RWPE2 (cell line): ENCODE results near the gene WDR27.

Experiments used
- ATAC-seq: fragments of 200-7000 bp; cut with Tn5 transposase; 3 replicates; pipeline ENCODE4 v1.9.1; 2021; ENCODE audit warnings: low read depth
- DNase-seq: peaks from one replicate; pipeline ENCODE4 v3.0.0-alpha.2; 2020; ENCODE audit warnings: low spot score
- H3K27ac ChIP-seq: fragments of 450-650 bp; 2 replicates; pipeline ENCODE4 v1.5.1; 2017; ENCODE audit warnings: mild to moderate bottlenecking; ENCODE audit not compliant: poor library complexity, severe bottlenecking
- H3K27me3 ChIP-seq: fragments of 250-450 bp; sonication (Bioruptor Pico); 2 replicates; pipeline ENCODE4 v1.5.1; 2021; ENCODE audit warnings: mild to moderate bottlenecking, moderate library complexity; ENCODE audit not compliant: insufficient read depth, poor library complexity, severe bottlenecking
- H3K36me3 ChIP-seq: fragments of 250-450 bp; sonication (Bioruptor Pico); 2 replicates; pipeline ENCODE4 v1.5.1; 2020; ENCODE audit warnings: low read depth, mild to moderate bottlenecking, moderate library complexity
- H3K4me1 ChIP-seq: fragments of 250-450 bp; sonication (Bioruptor Pico); 2 replicates; pipeline ENCODE4 v1.5.1; 2021; ENCODE audit warnings: mild to moderate bottlenecking, moderate library complexity; ENCODE audit not compliant: insufficient read depth, poor library complexity, severe bottlenecking
- H3K4me3 ChIP-seq: fragments of 250-450 bp; sonication (Bioruptor Pico); 2 replicates; pipeline ENCODE4 v1.5.1; 2021; ENCODE audit warnings: mild to moderate bottlenecking, moderate library complexity; ENCODE audit not compliant: severe bottlenecking
- H3K9me3 ChIP-seq: fragments of 250-450 bp; sonication (Bioruptor Pico); 2 replicates; pipeline ENCODE4 v1.5.1; 2021; ENCODE audit warnings: mild to moderate bottlenecking, moderate library complexity; ENCODE audit not compliant: severe bottlenecking
- TF ChIP-seq, protein P1 (sequence below): fragments of 450-650 bp; IDR thresholded peaks from one replicate; pipeline ENCODE4 v1.5.1; 2017; ENCODE audit warnings: mild to moderate bottlenecking, moderate library complexity; ENCODE audit not compliant: poor library complexity, severe bottlenecking

WDR27 gene

DNA sequence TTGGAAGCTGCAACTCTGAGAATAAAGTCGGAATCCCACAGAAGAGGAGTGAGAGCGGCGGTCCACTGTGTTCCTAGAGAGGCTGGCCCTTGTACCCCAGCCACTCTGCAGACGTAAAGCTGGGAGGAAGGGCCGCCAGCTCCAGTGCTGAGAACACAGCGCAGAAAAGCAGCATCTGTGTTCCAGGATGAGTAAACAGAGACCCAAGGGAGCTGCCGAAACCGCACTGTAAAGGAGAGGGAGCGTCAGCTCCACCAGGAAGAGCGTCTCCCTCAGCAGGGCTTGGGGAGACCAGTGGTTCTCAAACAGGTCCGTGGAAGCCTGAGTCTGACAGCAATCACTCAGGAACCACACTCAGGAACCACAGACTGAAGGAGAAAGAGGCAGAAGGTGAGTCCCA, 134.0 kb downstream of the WDR27 start:
- H3K9me3 ChIP-seq, result no peaks in the 10 kb centered on the region
- no peak overlapping the region for H3K27ac ChIP-seq
- ATAC-seq, result no peak
- TF ChIP-seq, protein P1, sequence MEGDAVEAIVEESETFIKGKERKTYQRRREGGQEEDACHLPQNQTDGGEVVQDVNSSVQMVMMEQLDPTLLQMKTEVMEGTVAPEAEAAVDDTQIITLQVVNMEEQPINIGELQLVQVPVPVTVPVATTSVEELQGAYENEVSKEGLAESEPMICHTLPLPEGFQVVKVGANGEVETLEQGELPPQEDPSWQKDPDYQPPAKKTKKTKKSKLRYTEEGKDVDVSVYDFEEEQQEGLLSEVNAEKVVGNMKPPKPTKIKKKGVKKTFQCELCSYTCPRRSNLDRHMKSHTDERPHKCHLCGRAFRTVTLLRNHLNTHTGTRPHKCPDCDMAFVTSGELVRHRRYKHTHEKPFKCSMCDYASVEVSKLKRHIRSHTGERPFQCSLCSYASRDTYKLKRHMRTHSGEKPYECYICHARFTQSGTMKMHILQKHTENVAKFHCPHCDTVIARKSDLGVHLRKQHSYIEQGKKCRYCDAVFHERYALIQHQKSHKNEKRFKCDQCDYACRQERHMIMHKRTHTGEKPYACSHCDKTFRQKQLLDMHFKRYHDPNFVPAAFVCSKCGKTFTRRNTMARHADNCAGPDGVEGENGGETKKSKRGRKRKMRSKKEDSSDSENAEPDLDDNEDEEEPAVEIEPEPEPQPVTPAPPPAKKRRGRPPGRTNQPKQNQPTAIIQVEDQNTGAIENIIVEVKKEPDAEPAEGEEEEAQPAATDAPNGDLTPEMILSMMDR, result no peak
- no peaks in the 10 kb centered on the region for H3K27me3 ChIP-seq
- no peaks in the 10 kb centered on the region; the same call in 1 of the 2 replicates for H3K36me3 ChIP-seq
- H3K4me3 ChIP-seq, result no peak overlapping the region
- peaks cover 8% of the 10 kb centered on the region for H3K4me1 ChIP-seq
- no peak for DNase-seq

DNA sequence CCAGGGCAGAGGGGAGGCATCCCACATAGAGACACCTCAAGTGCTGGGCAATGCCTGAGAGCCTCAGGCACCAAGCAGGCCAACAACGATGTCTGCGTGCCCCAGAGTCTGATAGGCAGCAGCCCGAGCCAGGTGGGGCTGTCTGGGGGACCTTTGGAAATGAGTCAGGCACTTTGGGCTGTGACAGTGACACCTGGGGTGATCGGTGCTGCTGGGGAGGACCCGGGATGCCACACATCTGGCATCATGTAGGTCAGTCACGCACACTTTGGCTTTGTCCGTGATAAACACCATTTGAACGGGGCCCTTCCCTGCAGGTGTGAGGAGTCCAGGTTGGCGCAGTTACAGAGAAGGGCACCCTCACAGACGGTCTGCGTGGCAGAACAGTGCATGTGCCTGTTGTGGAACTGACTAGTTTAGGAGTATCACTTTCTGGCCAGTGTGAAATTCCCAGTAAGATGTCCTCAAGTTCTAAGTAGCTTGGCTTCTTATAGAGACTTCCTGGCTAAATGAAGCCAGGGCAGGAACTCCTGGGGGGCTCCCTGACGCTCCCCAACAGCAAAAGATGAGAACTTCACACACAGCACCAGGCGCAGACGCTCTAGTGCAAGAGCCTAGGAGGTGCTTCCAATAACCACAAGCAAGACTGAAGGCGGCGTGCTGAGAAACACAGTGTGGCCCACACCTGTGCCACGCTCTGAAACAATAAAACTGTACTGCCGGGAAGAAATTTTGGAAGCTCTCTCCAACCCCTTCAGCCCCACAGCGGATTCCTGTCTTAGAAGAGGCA, 134.7 kb downstream of the WDR27 start:
- no peaks in the 10 kb centered on the region; the same call in 1 of the 2 replicates for H3K36me3 ChIP-seq
- H3K27ac ChIP-seq, result no peak overlapping the region
- DNase-seq (no peak), ATAC-seq (no peak)
- no peaks in the 10 kb centered on the region for H3K9me3 ChIP-seq
- TF ChIP-seq, protein P1, result no peak
- H3K4me1 ChIP-seq, result peaks cover 8% of the 10 kb centered on the region
- H3K27me3 ChIP-seq, result no peaks in the 10 kb centered on the region
- no peak overlapping the region for H3K4me3 ChIP-seq

DNA sequence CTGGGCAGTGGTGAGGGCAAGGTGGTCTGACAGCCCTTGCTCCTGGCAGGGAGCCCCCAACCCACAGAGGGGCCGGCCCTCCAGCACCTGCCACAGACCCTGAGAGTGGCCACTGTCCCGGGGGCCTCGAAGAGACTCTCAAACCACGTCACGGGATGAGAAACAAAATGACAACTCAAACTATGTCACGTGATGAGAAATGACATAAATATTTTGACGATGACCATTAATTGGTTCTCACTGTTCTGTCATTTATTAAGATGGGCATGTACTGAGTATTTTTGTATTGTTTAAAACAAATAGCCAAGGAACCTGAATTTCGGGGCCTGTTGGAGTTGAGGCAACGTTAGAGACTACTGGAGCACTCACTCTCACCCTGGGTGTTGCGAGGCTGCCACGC, 135.5 kb downstream of the WDR27 start:
- Histone ChIP-seq H3K27ac (no peak overlapping the region), H3K36me3 (no peaks in the 10 kb centered on the region; the same call in 1 of the 2 replicates), H3K4me3 (no peak overlapping the region), H3K4me1 (peaks cover 6% of the 10 kb centered on the region), H3K9me3 (peaks cover 3% of the 10 kb centered on the region), H3K27me3 (no peaks in the 10 kb centered on the region)
- no peak for DNase-seq
- TF ChIP-seq, protein P1, result no peak
- no peak for ATAC-seq

DNA sequence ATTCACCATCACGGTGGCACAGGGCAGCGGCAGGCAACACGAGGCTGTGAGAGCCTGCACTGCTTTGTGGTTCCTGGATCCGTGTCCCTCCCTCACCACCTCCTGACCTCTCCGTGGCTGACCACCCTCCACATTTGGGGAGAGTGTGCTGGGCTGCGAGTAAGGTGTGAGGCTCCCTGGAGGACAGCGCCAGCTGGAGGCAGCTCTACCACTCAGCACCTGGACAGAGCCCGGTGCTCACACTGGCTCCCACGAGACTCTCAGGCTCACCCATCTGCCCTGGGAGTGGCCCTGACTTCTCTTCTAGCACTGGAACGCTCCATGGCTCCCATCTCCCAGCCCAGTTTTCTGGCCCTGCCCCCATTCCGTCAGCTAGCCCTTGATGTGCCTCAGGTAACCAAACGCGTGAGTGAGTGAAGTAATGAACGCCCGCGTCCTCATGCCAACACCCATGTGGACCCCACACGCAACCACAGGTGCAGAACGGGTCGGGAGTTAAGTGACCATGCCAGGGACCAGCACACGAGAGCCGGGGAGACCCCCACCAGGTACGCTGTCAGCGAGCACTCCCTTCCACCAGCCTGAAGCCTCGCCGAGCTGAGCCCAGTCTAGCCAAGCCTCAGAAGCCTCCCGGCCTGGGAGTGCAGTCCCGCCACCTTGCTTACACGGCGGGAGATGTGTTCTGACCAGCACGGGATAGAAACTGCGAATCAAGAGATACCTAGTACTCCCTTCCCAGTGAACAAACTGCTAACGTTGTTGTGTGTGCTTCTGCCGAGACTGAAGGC, 137.2 kb downstream of the WDR27 start:
- no peak; the same call in 2 of the 3 replicates for ATAC-seq
- H3K27me3 ChIP-seq, result no peaks in the 10 kb centered on the region
- TF ChIP-seq, protein P1, result no peak

More for the DNA sequence above, 137.2 kb downstream of the WDR27 start:
- Histone ChIP-seq H3K36me3 (no peaks in the 10 kb centered on the region; the same call in 1 of the 2 replicates), H3K27ac (no peak overlapping the region), H3K4me3 (no peak overlapping the region), H3K9me3 (peaks cover 3% of the 10 kb centered on the region), H3K4me1 (no peaks in the 10 kb centered on the region)
- DNase-seq, result no peak
